DLD1 (cell line): Measurements from ENCODE around the gene BTNL2.
"Not testable (repeated sequence)": the region's sequence is repeated elsewhere in the genome, so short reads cannot be mapped to it uniquely, and the experiment has no call there.

Experiments used
- in situ Hi-C: cut with HindIII; loops from 2 replicates; pipeline ENCODE4 v1.10.0; 2017; ENCODE audit warnings: low sequenced_read_pairs

Gene BTNL2

GRCh38 chr6:32371229-32371628 lies 35.8 kb downstream of the BTNL2 start:
- in situ Hi-C loops, result no loop called here

- in situ Hi-C loops, result no loop called here
Observed at GRCh38 chr6:32370505-32370904, 36.5 kb downstream of the BTNL2 start.

GRCh38 chr6:32369660-32370059 lies 37.3 kb downstream of the BTNL2 start:
- in situ Hi-C loops, result no loop called here

- in situ Hi-C loops, result no loop called here
Observed at GRCh38 chr6:32367644-32368043, 39.3 kb downstream of the BTNL2 start.

- in situ Hi-C loops, result not testable (repeated sequence)
Observed at GRCh38 chr6:32359225-32359624, 47.8 kb downstream of the BTNL2 start.

GRCh38 chr6:32358548-32358947 lies 48.4 kb downstream of the BTNL2 start:
- in situ Hi-C loops, result not testable (repeated sequence)

- in situ Hi-C loops, result no loop called here
Observed at GRCh38 chr6:32355018-32355417, 52.0 kb downstream of the BTNL2 start.

GRCh38 chr6:32353348-32353747 lies 53.6 kb downstream of the BTNL2 start:
- in situ Hi-C loops, result no loop called here
